Activated T-helper 2 cell treated with anti-CD3 and anti-CD28 coated beads, Interferon-gamma antibody, Interleukin-2, Interleukin-4, amounts not matched to agents 10 μg/mL and 5 μg/mL and 100 μg/mL, durations not matched to agents 14 hours and 24 hours and 36 hours (primary cell): ENCODE results near the gene INPP4B. TPM values are rescaled to one million over a fixed set of nuclear protein-coding genes. Genes with fewer than 3 reads are reported as not detected.

ENCODE experiments used
- DNase-seq: peaks from one replicate; pipeline ENCODE4 v3.0.0; 2021; ENCODE audit warnings: low spot score
- H3K27ac Mint-ChIP-seq: one replicate; pipeline ENCODE4 v1.8.0; 2021; ENCODE audit warnings: mixed read lengths
- H3K27me3 Mint-ChIP-seq: one replicate; pipeline ENCODE4 v1.8.0; 2021; ENCODE audit warnings: low read depth, mixed read lengths
- H3K36me3 Mint-ChIP-seq: one replicate; pipeline ENCODE4 v1.8.0; 2021; ENCODE audit warnings: low read depth, mixed read lengths
- H3K4me1 Mint-ChIP-seq: one replicate; pipeline ENCODE4 v1.8.0; 2021; ENCODE audit warnings: low read depth, mixed read lengths
- H3K4me3 Mint-ChIP-seq: one replicate; pipeline ENCODE4 v1.8.0; 2021; ENCODE audit warnings: low read depth, mild to moderate bottlenecking, moderate library complexity, mixed read lengths
- H3K9me3 Mint-ChIP-seq: one replicate; pipeline ENCODE4 v1.8.0; 2021; ENCODE audit warnings: mixed read lengths
- intact Hi-C: fragments of 100-400 bp; cut with micrococcal nuclease; formaldehyde crosslinking; loops from one replicate; pipeline ENCODE4 v1.15.1; 2023
- total RNA-seq: library from RNA; stranded (reverse); gene quantifications from 2 replicates; pipeline ENCODE4 v1.2.3, GENCODE V29; 2022

INPP4B gene
- total RNA-seq, 1 donor from 2014 or later: 64.8 TPM

GRCh38 chr4:142035566-142035965 is 810.5 kb downstream of the INPP4B start:
- no peaks in the 10 kb centered on the region for H3K27me3 Mint-ChIP-seq
- no peaks in the 10 kb centered on the region for H3K9me3 Mint-ChIP-seq
- H3K4me1 Mint-ChIP-seq: peaks cover 13% of the 10 kb centered on the region
- H3K4me3 Mint-ChIP-seq: no peak overlapping the region
- intact Hi-C loops: no loop called here
- no peak for DNase-seq
- H3K36me3 Mint-ChIP-seq: peaks cover 5% of the 10 kb centered on the region
- no peak overlapping the region for H3K27ac Mint-ChIP-seq

GRCh38 chr4:142034101-142034500 is 812.0 kb downstream of the INPP4B start:
- H3K4me3 Mint-ChIP-seq: no peak overlapping the region
- peaks cover 8% of the 10 kb centered on the region for H3K4me1 Mint-ChIP-seq
- H3K27ac Mint-ChIP-seq: no peak overlapping the region
- DNase-seq: no peak
- peaks cover 5% of the 10 kb centered on the region for H3K36me3 Mint-ChIP-seq
- intact Hi-C loops: no loop called here
- no peaks in the 10 kb centered on the region for H3K9me3 Mint-ChIP-seq
- H3K27me3 Mint-ChIP-seq: no peaks in the 10 kb centered on the region

- no peak for DNase-seq
- no peaks in the 10 kb centered on the region for H3K27me3 Mint-ChIP-seq
- H3K9me3 Mint-ChIP-seq: no peaks in the 10 kb centered on the region
- H3K36me3 Mint-ChIP-seq: peaks cover 16% of the 10 kb centered on the region
- intact Hi-C loops: no loop called here
- no peak overlapping the region for H3K4me3 Mint-ChIP-seq
- H3K27ac Mint-ChIP-seq: no peak overlapping the region
- H3K4me1 Mint-ChIP-seq: no peaks in the 10 kb centered on the region
Observed at GRCh38 chr4:142030010-142030409, 816.1 kb downstream of the INPP4B start.

- H3K36me3 Mint-ChIP-seq: no peaks in the 10 kb centered on the region
- no peak overlapping the region for H3K4me3 Mint-ChIP-seq
- H3K27me3 Mint-ChIP-seq: no peaks in the 10 kb centered on the region
- H3K9me3 Mint-ChIP-seq: no peaks in the 10 kb centered on the region
- intact Hi-C loops: no loop called here
- no peak overlapping the region for H3K27ac Mint-ChIP-seq
- peaks cover 6% of the 10 kb centered on the region for H3K4me1 Mint-ChIP-seq
- DNase-seq: no peak
Observed at GRCh38 chr4:142021761-142022160, 824.3 kb downstream of the INPP4B start.

GRCh38 chr4:142021181-142021580 is 824.9 kb downstream of the INPP4B start:
- intact Hi-C loops: no loop called here
- no peak overlapping the region for H3K27ac Mint-ChIP-seq
- DNase-seq: no peak
- no peaks in the 10 kb centered on the region for H3K9me3 Mint-ChIP-seq
- H3K4me3 Mint-ChIP-seq: no peak overlapping the region
- H3K27me3 Mint-ChIP-seq: no peaks in the 10 kb centered on the region
- H3K4me1 Mint-ChIP-seq: peaks cover 6% of the 10 kb centered on the region
- no peaks in the 10 kb centered on the region for H3K36me3 Mint-ChIP-seq

- intact Hi-C loops: no loop called here
- H3K4me3 Mint-ChIP-seq: no peak overlapping the region
- no peaks in the 10 kb centered on the region for H3K9me3 Mint-ChIP-seq
- peaks cover 6% of the 10 kb centered on the region for H3K4me1 Mint-ChIP-seq
- no peaks in the 10 kb centered on the region for H3K36me3 Mint-ChIP-seq
- no peak overlapping the region for H3K27ac Mint-ChIP-seq
- peaks cover 6% of the 10 kb centered on the region for H3K27me3 Mint-ChIP-seq
- DNase-seq: no peak
Observed at GRCh38 chr4:142016031-142016430, 830.1 kb downstream of the INPP4B start.

- no peak for DNase-seq
- H3K9me3 Mint-ChIP-seq: no peaks in the 10 kb centered on the region
- H3K27me3 Mint-ChIP-seq: peaks cover 10% of the 10 kb centered on the region
- intact Hi-C loops: no loop called here
- no peaks in the 10 kb centered on the region for H3K4me1 Mint-ChIP-seq
- no peaks in the 10 kb centered on the region for H3K36me3 Mint-ChIP-seq
- no peak overlapping the region for H3K4me3 Mint-ChIP-seq
- H3K27ac Mint-ChIP-seq: no peak overlapping the region
Observed at GRCh38 chr4:142009751-142010150, 836.4 kb downstream of the INPP4B start.

- Mint-ChIP-seq H3K4me3 (no peak overlapping the region), H3K4me1 (no peaks in the 10 kb centered on the region), H3K36me3 (no peaks in the 10 kb centered on the region), H3K27ac (no peak overlapping the region), H3K9me3 (no peaks in the 10 kb centered on the region), H3K27me3 (peaks cover 4% of the 10 kb centered on the region)
- intact Hi-C loops: no loop called here
- no peak for DNase-seq
Observed at GRCh38 chr4:142005519-142005918, 840.6 kb downstream of the INPP4B start.

GRCh38 chr4:141999446-142000143 is 846.5 kb downstream of the INPP4B start:
- no peak overlapping the region for H3K4me3 Mint-ChIP-seq
- no peak for DNase-seq
- no peaks in the 10 kb centered on the region for H3K4me1 Mint-ChIP-seq
- intact Hi-C loops: no loop called here
- no peaks in the 10 kb centered on the region for H3K27me3 Mint-ChIP-seq
- peaks cover 5% of the 10 kb centered on the region for H3K9me3 Mint-ChIP-seq
- H3K36me3 Mint-ChIP-seq: no peaks in the 10 kb centered on the region
- no peak overlapping the region for H3K27ac Mint-ChIP-seq

- Mint-ChIP-seq H3K27me3 (no peaks in the 10 kb centered on the region), H3K27ac (no peak overlapping the region), H3K36me3 (no peaks in the 10 kb centered on the region), H3K4me3 (no peak overlapping the region), H3K4me1 (no peaks in the 10 kb centered on the region), H3K9me3 (peaks cover 11% of the 10 kb centered on the region)
- no peak for DNase-seq
- intact Hi-C loops: no loop called here
Observed at GRCh38 chr4:141995056-141995455, 851.0 kb downstream of the INPP4B start.

- Mint-ChIP-seq H3K4me1 (no peaks in the 10 kb centered on the region), H3K9me3 (peaks cover 5% of the 10 kb centered on the region), H3K27me3 (no peaks in the 10 kb centered on the region), H3K36me3 (no peaks in the 10 kb centered on the region), H3K4me3 (no peak overlapping the region), H3K27ac (no peak overlapping the region)
- DNase-seq: no peak
- intact Hi-C loops: no loop called here
Observed at GRCh38 chr4:141977433-141977832, 868.7 kb downstream of the INPP4B start.
